OCI-LY1 (cell line): ENCODE results near the gene SLC47A1.

Experiments
- H2AFZ ChIP-seq: fragments of 200-600 bp; sonication (generic), shearing (Covaris generic); 2 replicates; pipeline ENCODE4 v1.6.0; 2014; ENCODE audit warnings: antibody characterized with exemption, mild to moderate bottlenecking, low read length
- H3F3A ChIP-seq: fragments of 200-600 bp; sonication (generic), shearing (Covaris generic); 2 replicates; pipeline ENCODE4 v1.6.0; 2014; ENCODE audit warnings: mild to moderate bottlenecking, antibody characterized with exemption, low read length, moderate library complexity; ENCODE audit not compliant: insufficient read depth
- H3K27ac ChIP-seq: fragments of 200-600 bp; sonication (generic); 2 replicates; pipeline ENCODE4 v1.5.1; 2014; ENCODE audit warnings: low read length, mixed run types, mild to moderate bottlenecking, low read depth; ENCODE audit not compliant: poor library complexity, severe bottlenecking
- H3K27me3 ChIP-seq: fragments of 200-600 bp; sonication (generic); 2 replicates; pipeline ENCODE4 v1.6.0; 2014; ENCODE audit warnings: antibody characterized with exemption, mild to moderate bottlenecking, low read length, moderate library complexity; ENCODE audit not compliant: insufficient read depth
- H3K36me3 ChIP-seq: fragments of 200-600 bp; sonication (generic); 2 replicates; pipeline ENCODE4 v1.6.1; 2014; ENCODE audit warnings: mild to moderate bottlenecking, antibody characterized with exemption, low read length, moderate library complexity, mixed read lengths; ENCODE audit not compliant: insufficient read depth
- H3K4me1 ChIP-seq: fragments of 200-600 bp; sonication (generic); 2 replicates; pipeline ENCODE4 v1.5.1; 2014; ENCODE audit warnings: mild to moderate bottlenecking, low read length, moderate library complexity; ENCODE audit not compliant: insufficient read depth, severe bottlenecking
- H3K4me2 ChIP-seq: fragments of 200-600 bp; sonication (generic), shearing (Covaris generic); 2 replicates; pipeline ENCODE4 v1.6.1; 2014; ENCODE audit warnings: low read length
- H3K4me3 ChIP-seq: fragments of 200-600 bp; sonication (generic); 2 replicates; pipeline ENCODE4 v1.5.1; 2014; ENCODE audit warnings: low read length, low read depth, mild to moderate bottlenecking, mixed read lengths; ENCODE audit not compliant: poor library complexity, severe bottlenecking
- H3K79me2 ChIP-seq: fragments of 200-600 bp; shearing (Covaris generic); 2 replicates; pipeline ENCODE4 v1.6.1; 2016; ENCODE audit warnings: mixed run types, low read length, mixed read lengths; ENCODE audit not compliant: insufficient read depth
- H3K9ac ChIP-seq: fragments of 200-600 bp; sonication (generic), shearing (Covaris generic); 2 replicates; pipeline ENCODE4 v1.6.1; 2014; ENCODE audit warnings: mild to moderate bottlenecking, low read length, mixed read lengths
- H3K9me2 ChIP-seq: fragments of 200-600 bp; sonication (generic), shearing (Covaris generic); 2 replicates; pipeline ENCODE4 v1.6.1; 2014; ENCODE audit warnings: low read depth, mild to moderate bottlenecking, low read length, mixed read lengths
- H3K9me3 ChIP-seq: fragments of 200-600 bp; shearing (Covaris generic); 2 replicates; pipeline ENCODE4 v1.6.1; 2014; ENCODE audit warnings: low read length, mixed read lengths
- H4K20me1 ChIP-seq: fragments of 200-600 bp; sonication (generic), shearing (Covaris generic); 2 replicates; pipeline ENCODE4 v1.6.0; 2016; ENCODE audit warnings: mild to moderate bottlenecking, low read length; ENCODE audit not compliant: insufficient read depth
- CTCF ChIP-seq: fragments of 200-600 bp; sonication (generic), shearing (Covaris generic); IDR thresholded peaks from 2 replicates; pipeline ENCODE4 v1.5.1; 2017; ENCODE audit warnings: mild to moderate bottlenecking, antibody characterized with exemption, low read length, moderate library complexity, mixed read lengths
- EZH2 ChIP-seq: fragments of 200-600 bp; sonication (generic), shearing (Covaris generic); IDR thresholded peaks from 2 replicates; pipeline ENCODE4 v1.8.0; 2017; ENCODE audit warnings: borderline replicate concordance, mixed run types, mild to moderate bottlenecking, antibody characterized with exemption, low read length, moderate library complexity, mixed read lengths

The SLC47A1 gene

GRCh38 chr17:19583871-19584270 lies 50.2 kb downstream of the SLC47A1 start:
- Histone ChIP-seq H3K79me2 (no peaks in the 10 kb centered on the region), H3K4me1 (no peaks in the 10 kb centered on the region), H3K36me3 (no peaks in the 10 kb centered on the region), H2AFZ (no peak overlapping the region), H3K27me3 (no peaks in the 10 kb centered on the region), H3K9me3 (no peaks in the 10 kb centered on the region), H3F3A (no peaks in the 10 kb centered on the region), H3K9me2 (no peaks in the 10 kb centered on the region), H3K9ac (no peak overlapping the region), H3K27ac (no peak overlapping the region), H4K20me1 (no peaks in the 10 kb centered on the region), H3K4me3 (no peak overlapping the region), H3K4me2 (no peak overlapping the region)
- TF ChIP-seq CTCF: no peak
- no peak for TF ChIP-seq EZH2

GRCh38 chr17:19590451-19590850 lies 56.8 kb downstream of the SLC47A1 start:
- H3K9ac ChIP-seq: no peak overlapping the region
- H3K36me3 ChIP-seq: no peaks in the 10 kb centered on the region
- H3K4me3 ChIP-seq: no peak overlapping the region
- H3K4me2 ChIP-seq: no peak overlapping the region
- no peaks in the 10 kb centered on the region for H3K9me3 ChIP-seq
- H3K9me2 ChIP-seq: no peaks in the 10 kb centered on the region
- H3K27me3 ChIP-seq: no peaks in the 10 kb centered on the region
- no peak overlapping the region for H3K27ac ChIP-seq
- H3K79me2 ChIP-seq: no peaks in the 10 kb centered on the region
- no peaks in the 10 kb centered on the region for H4K20me1 ChIP-seq
- H3F3A ChIP-seq: no peaks in the 10 kb centered on the region
- H3K4me1 ChIP-seq: no peaks in the 10 kb centered on the region
- H2AFZ ChIP-seq: no peak overlapping the region
- TF ChIP-seq EZH2 (no peak), CTCF (no peak)

GRCh38 chr17:19590912-19591551 lies 57.4 kb downstream of the SLC47A1 start:
- TF ChIP-seq EZH2 (no peak), CTCF (no peak)
- Histone ChIP-seq H3K9me2 (no peaks in the 10 kb centered on the region), H3F3A (no peaks in the 10 kb centered on the region), H4K20me1 (no peaks in the 10 kb centered on the region), H3K4me2 (no peak overlapping the region), H3K27me3 (no peaks in the 10 kb centered on the region), H3K36me3 (no peaks in the 10 kb centered on the region), H3K27ac (no peak overlapping the region), H3K4me3 (no peak overlapping the region), H2AFZ (no peak overlapping the region), H3K4me1 (no peaks in the 10 kb centered on the region), H3K9ac (no peak overlapping the region), H3K79me2 (no peaks in the 10 kb centered on the region), H3K9me3 (no peaks in the 10 kb centered on the region)
